ENCODE results near the gene NOG. TPM values are rescaled to one million over a fixed set of nuclear protein-coding genes. Genes with fewer than 3 reads are reported as not detected.

NOG gene
- polyA plus RNA-seq, 2 of the 4 experiments (the other 2 are of a cell fraction): 0.25 to 0.67 TPM

- FAIRE-seq (no peak), ATAC-seq (no peak)
- CTCF ChIA-PET: interaction anchor here (1.1 to 16.1 kb wide), 2 partner anchors 11 to 120 kb away, joined by 3 to 400 read pairs; no protein-coding TSS in a partner anchor
Observed at GRCh38 chr17:56599088-56599487, 5.6 kb downstream of the NOG start.

GRCh38 chr17:56599566-56599965, 6.1 kb downstream of the NOG start:
- no peak for FAIRE-seq
- DNase-seq (ENCODE audit: low read depth in 1 of 2, low spot score in 1 of 2): no peak
- ATAC-seq: no peak
- CTCF ChIA-PET: interaction anchor here (1.1 to 16.1 kb wide), 2 partner anchors 10 to 119 kb away, joined by 3 to 400 read pairs; no protein-coding TSS in a partner anchor
- H3K4me3 ChIP-seq: no peak overlapping the region
- H3K9me3 ChIP-seq: no peaks in the 10 kb centered on the region
- H3K27ac ChIP-seq: no peak overlapping the region
- no peak overlapping the region for H3K4me2 ChIP-seq
- TF ChIP-seq PHF8 (IDR thresholded peaks at IDR 0.05; ENCODE audit: borderline replicate concordance, low read depth) (no peak), HEYL (CRISPR knock-in tag; IDR thresholded peaks at IDR 0.05) (no peak), TFCP2L1 (CRISPR knock-in tag; IDR thresholded peaks at IDR 0.05) (no peak), RARB (CRISPR knock-in tag; IDR thresholded peaks at IDR 0.05) (no peak), KDM5A (IDR thresholded peaks at IDR 0.05) (no peak), EP300 (IDR thresholded peaks at IDR 0.05) (no peak), HOXB13 (CRISPR knock-in tag; IDR thresholded peaks at IDR 0.05; ENCODE audit: low read depth) (no peak)
- peaks cover 28% of the 10 kb centered on the region; the same call in 2 of the 3 replicates for H3K4me1 ChIP-seq
- WGBS (ENCODE audit: missing lambda C conversion rate): 83% methylated on average over 1 of the region's 1 CpG
- POLR2A ChIA-PET: no interaction called here

More at GRCh38 chr17:56599088-56599487, 5.6 kb downstream of the NOG start:
- Histone ChIP-seq H3K4me1 (peaks cover 32% of the 10 kb centered on the region), H3K9me3 (no peaks in the 10 kb centered on the region), H3K27ac (no peak overlapping the region), H3K4me2 (no peak overlapping the region), H3K4me3 (no peak overlapping the region)
- POLR2A ChIA-PET: no interaction called here
- no peak for DNase-seq (ENCODE audit: low read depth in 1 of 2, low spot score in 1 of 2)
- 83% methylated on average over 4 of the region's 4 CpGs for WGBS (ENCODE audit: missing lambda C conversion rate)
- no peak for TF ChIP-seq KDM1A (IDR thresholded peaks at IDR 0.05; ENCODE audit: low read depth)
- TF ChIP-seq CBX8 (IDR thresholded peaks at IDR 0.05): no peak
- TF ChIP-seq FOSL2 (IDR thresholded peaks at IDR 0.05): no peak
- TF ChIP-seq FOSL2 (CRISPR knock-in tag; IDR thresholded peaks at IDR 0.05): no peak
- no peak for TF ChIP-seq HOXB13 (CRISPR knock-in tag; IDR thresholded peaks at IDR 0.05; ENCODE audit: low read depth)
- TF ChIP-seq SMC3 (IDR thresholded peaks at IDR 0.05): no peak
- TF ChIP-seq HOXA7 (CRISPR knock-in tag; IDR thresholded peaks at IDR 0.05): no peak
- TF ChIP-seq PBX3 (IDR thresholded peaks at IDR 0.05): no peak
- TF ChIP-seq MYC (IDR thresholded peaks at IDR 0.05; ENCODE audit: borderline replicate concordance, low read length): no peak
- no peak for TF ChIP-seq MAZ (IDR thresholded peaks at IDR 0.05; ENCODE audit: borderline replicate concordance, low read depth, low read length)
- TF ChIP-seq HDAC2 (IDR thresholded peaks at IDR 0.05): no peak
- TF ChIP-seq REST (IDR thresholded peaks at IDR 0.05): no peak
- no peak for TF ChIP-seq JUNB (IDR thresholded peaks at IDR 0.05)
- TF ChIP-seq FOXS1 (CRISPR knock-in tag; IDR thresholded peaks at IDR 0.05): no peak
- no peak for TF ChIP-seq EP300 (IDR thresholded peaks at IDR 0.05)
- no peak for TF ChIP-seq ZNF302 (CRISPR knock-in tag; IDR thresholded peaks at IDR 0.05)
- TF ChIP-seq ESRRA (IDR thresholded peaks at IDR 0.05; ENCODE audit: borderline replicate concordance, low read length): no peak
- no peak for TF ChIP-seq MAFK (IDR thresholded peaks at IDR 0.05; ENCODE audit: partially characterized antibody)
- TF ChIP-seq CHD2 (IDR thresholded peaks at IDR 0.05; ENCODE audit: low read length, partially characterized antibody): no peak
- no peak for TF ChIP-seq CBX2 (IDR thresholded peaks at IDR 0.05; ENCODE audit: borderline replicate concordance, low read depth)

All from A549 (cell line).